Peyer's patch (tissue), 4 donors: ENCODE data around the gene KIAA1210. TPM values are rescaled to one million over a fixed set of nuclear protein-coding genes. Genes with fewer than 3 reads are reported as not detected.
"Not testable (repeated sequence)": the region's sequence is repeated elsewhere in the genome, so short reads cannot be mapped to it uniquely, and the experiment has no call there.

ENCODE experiments used
- DNase-seq, 3 donors: peaks; one replicate each; pipeline ENCODE4 v3.0.0-alpha.2; 2017 to 2019
- H3K27ac ChIP-seq, 4 donors: fragments of 200-600 bp; sonication (generic); one replicate each; pipeline ENCODE4 v1.5.1; 2016 to 2019
- H3K27me3 ChIP-seq, 2 donors: fragments of 200-600 bp; sonication (generic); one replicate each; pipeline ENCODE4 v1.5.1; 2019
- H3K36me3 ChIP-seq, 3 donors: fragments of 200-600 bp; sonication (generic); one replicate each; pipeline ENCODE4 v1.5.1; 2016 to 2019
- H3K4me1 ChIP-seq, 4 donors: fragments of 200-600 bp; sonication (generic); one replicate each; pipeline ENCODE4 v1.5.1; 2016 to 2019
- H3K4me3 ChIP-seq, 4 donors: fragments of 200-600 bp; sonication (generic); 1 replicate in 3 of 4; 2 replicates in 1 of 4; pipeline ENCODE4 v1.5.1; 2016 to 2019; ENCODE audit warnings: mild to moderate bottlenecking in 1 of 4
- H3K9me3 ChIP-seq, 4 donors: fragments of 200-600 bp; sonication (generic); one replicate each; pipeline ENCODE4 v1.5.1; 2016 to 2019; ENCODE audit warnings: mild to moderate bottlenecking in 1 of 4
- POLR2A ChIP-seq, 2 donors: fragments of 450-650 bp; IDR thresholded peaks; one replicate each; pipeline ENCODE4 v1.5.1; 2017; ENCODE audit warnings: antibody characterized with exemption in 2 of 2, mild to moderate bottlenecking in 2 of 2, moderate library complexity in 2 of 2
- total RNA-seq, 4 donors: library from RNA; depleted of rRNA; stranded (reverse); fragments of >200 nt; gene quantifications; one replicate each; pipeline ENCODE4 v1.1.0, GENCODE V29; 2016
- TF ChIP-seq, protein P1 (sequence below), 6 experiments: fragments of 450-650 bp in 4 of 6; fragments of 200-600 bp in 2 of 6; sonication (generic) in 1 of 6; IDR thresholded peaks; one replicate each; pipeline ENCODE4 v1.5.1; 2017 to 2019; ENCODE audit warnings: antibody characterized with exemption in 6 of 6, mild to moderate bottlenecking in 3 of 6, moderate library complexity in 1 of 6

The KIAA1210 gene
- total RNA-seq, 4 donors from 2014 or later: not detected

DNA sequence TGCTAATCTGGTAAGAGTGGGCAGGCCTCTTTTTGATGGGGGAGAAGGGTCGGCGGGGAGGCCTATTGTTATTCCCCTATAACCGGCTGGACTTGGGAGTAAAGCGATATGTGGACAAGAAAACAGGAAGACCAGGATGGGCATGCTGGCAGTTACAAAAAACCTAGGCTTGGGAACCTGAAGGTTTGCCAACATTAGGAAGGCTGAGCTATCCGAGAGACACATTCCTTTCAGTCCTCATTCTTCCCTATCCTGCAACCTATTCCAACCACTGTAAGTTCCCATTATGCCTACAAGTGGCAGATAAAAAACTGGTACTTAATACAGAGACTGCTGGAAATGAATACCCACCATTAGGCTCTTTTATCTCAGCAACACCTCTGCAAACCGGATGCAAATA, 87.2 kb downstream of the KIAA1210 start:
- Histone ChIP-seq H3K27ac (peak overlapping the region in 1 of 4 donors; percentile 50), H3K36me3 (no peaks in the 10 kb centered on the region), H3K27me3 (no peaks in the 10 kb centered on the region), H3K9me3 (no peaks in the 10 kb centered on the region), H3K4me1 (no peaks in the 10 kb centered on the region), H3K4me3 (no peak overlapping the region)
- TF ChIP-seq POLR2A (IDR thresholded peaks at IDR 0.05): no peak
- TF ChIP-seq, protein P1, sequence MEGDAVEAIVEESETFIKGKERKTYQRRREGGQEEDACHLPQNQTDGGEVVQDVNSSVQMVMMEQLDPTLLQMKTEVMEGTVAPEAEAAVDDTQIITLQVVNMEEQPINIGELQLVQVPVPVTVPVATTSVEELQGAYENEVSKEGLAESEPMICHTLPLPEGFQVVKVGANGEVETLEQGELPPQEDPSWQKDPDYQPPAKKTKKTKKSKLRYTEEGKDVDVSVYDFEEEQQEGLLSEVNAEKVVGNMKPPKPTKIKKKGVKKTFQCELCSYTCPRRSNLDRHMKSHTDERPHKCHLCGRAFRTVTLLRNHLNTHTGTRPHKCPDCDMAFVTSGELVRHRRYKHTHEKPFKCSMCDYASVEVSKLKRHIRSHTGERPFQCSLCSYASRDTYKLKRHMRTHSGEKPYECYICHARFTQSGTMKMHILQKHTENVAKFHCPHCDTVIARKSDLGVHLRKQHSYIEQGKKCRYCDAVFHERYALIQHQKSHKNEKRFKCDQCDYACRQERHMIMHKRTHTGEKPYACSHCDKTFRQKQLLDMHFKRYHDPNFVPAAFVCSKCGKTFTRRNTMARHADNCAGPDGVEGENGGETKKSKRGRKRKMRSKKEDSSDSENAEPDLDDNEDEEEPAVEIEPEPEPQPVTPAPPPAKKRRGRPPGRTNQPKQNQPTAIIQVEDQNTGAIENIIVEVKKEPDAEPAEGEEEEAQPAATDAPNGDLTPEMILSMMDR (IDR thresholded peaks at IDR 0.05): no peak
- DNase-seq: no peak

DNA sequence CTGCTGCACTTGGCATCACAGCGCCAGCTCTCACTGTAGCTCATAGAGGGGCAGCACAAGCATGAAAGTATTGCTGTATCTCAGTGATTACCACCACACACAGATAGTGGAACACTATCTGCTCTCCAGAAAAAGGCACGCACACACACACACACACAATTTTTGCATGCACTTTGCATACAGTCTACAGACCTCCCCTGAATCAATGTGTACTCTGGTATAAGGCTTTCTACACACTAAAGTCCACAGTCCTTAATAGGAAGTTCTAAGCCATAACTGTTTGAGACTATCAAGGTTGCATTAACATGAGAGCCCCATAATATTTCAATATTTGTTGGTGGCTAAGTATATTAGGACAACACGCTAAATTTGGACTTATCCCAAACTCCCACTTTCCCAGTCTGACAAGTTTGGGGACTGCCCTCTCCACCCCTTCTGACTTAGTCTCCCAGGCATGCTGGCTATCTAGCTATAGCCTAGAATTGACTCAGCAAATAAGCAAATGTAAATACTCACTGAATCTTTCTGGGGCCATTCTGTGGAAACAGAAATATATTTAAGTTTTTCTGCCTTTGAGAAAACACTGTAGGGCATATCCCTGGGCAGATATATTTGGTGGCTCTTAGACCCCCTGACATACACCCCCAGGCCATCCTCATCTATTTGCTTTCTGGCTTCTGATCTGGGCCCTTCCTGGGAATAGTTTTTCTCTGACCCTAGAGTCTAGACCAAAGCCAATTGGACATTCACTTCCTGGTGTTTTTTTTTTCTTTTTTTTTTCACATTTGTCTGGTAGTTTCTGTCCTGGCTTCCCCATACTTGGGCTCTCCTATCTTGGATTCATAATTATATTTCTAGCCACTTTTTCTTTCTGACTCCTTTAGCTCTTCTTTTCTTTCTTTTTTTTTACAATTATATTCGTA, 91.2 kb downstream of the KIAA1210 start:
- H3K27ac ChIP-seq: no peak overlapping the region

DNA sequence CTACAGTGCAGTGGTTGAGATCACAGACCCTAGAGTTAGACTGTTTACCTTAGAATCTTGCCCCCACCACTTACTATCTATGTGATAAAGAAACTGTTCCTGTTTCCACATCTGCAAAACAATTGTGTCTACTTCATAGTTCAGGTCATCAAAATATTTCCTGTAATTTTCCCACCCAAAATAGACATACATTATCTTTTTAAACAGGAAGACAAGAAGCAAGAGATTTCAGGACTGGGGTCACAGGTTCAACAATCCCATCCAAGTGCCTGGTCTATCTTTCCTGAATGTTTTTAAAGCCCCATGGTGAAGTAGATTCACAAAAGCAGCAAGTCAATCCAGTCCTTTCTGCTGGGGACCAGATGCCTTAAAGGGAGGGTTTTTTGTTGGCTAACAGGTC, 96.6 kb downstream of the KIAA1210 start:
- no peaks in the 10 kb centered on the region for H3K9me3 ChIP-seq

More for the DNA sequence above, 91.2 kb downstream of the KIAA1210 start:
- DNase-seq: no peak
- Histone ChIP-seq H3K27me3 (no peaks in the 10 kb centered on the region), H3K4me3 (no peak overlapping the region), H3K9me3 (no peaks in the 10 kb centered on the region), H3K36me3 (no peaks in the 10 kb centered on the region), H3K4me1 (no peaks in the 10 kb centered on the region)
- no peak for TF ChIP-seq POLR2A (IDR thresholded peaks at IDR 0.05)
- TF ChIP-seq, protein P1 (IDR thresholded peaks at IDR 0.05): no peak

DNA sequence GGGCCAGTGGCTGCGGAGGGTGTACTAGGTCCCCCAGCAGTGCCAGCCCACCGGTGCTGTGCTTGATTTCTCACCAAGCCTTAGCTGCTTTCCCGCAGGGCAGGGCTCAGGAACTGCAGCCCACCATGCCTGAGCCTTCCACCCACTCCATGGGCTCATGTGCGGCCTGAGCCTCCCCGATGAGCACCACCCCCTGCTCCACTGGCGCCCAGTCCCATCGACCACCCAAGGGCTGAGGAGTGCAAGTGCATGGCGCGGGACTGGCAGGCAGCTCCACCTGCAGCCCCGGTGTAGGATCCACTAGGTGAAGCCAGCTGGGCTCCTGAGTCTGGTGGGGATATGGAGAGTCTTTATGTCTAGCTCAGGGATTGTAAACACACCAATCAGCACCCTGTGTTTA, 98.0 kb downstream of the KIAA1210 start:
- not testable (repeated sequence) for DNase-seq, H3K4me1 ChIP-seq, H3K27me3 ChIP-seq, H3K27ac ChIP-seq, H3K4me3 ChIP-seq, H3K36me3 ChIP-seq, H3K9me3 ChIP-seq

More for the DNA sequence above, 96.6 kb downstream of the KIAA1210 start:
- TF ChIP-seq POLR2A (IDR thresholded peaks at IDR 0.05): no peak
- TF ChIP-seq, protein P1 (IDR thresholded peaks at IDR 0.05): no peak
- H3K4me1 ChIP-seq: no peaks in the 10 kb centered on the region
- no peaks in the 10 kb centered on the region for H3K27me3 ChIP-seq
- no peak for DNase-seq
- H3K4me3 ChIP-seq: no peak overlapping the region
- no peaks in the 10 kb centered on the region for H3K36me3 ChIP-seq
- no peak overlapping the region for H3K27ac ChIP-seq

DNA sequence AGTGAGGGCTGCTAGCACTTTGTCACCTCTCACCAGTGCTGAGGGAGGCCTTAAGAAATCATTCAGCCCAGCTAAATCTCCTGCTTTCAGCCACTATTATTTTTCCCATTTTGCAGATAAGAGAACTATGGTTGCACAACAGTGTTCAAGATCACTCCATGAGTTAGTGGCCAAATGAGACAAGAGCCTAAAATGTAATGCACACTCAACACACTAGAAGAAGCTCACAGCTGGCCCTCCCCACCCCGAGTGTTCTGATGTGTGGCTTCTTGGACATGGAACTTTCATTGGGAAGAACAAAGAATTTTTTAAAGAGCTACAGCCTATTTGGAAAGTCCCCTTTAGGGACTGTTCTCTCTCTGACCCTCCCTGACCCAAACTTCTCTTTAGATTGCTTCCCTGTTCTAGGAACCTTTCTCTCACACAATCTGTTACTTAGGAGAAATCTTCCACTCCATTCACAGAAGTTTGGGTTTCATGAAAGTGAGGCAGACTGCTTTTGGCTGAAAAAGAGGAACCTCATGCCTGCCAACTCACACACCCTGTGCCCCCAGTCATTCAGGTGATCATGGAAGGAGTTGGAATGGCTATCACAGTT, 98.8 kb downstream of the KIAA1210 start:
- H3K36me3 ChIP-seq: no peaks in the 10 kb centered on the region
- no peaks in the 10 kb centered on the region for H3K4me1 ChIP-seq
- DNase-seq: no peak
- no peak overlapping the region for H3K27ac ChIP-seq
- TF ChIP-seq, protein P1 (IDR thresholded peaks at IDR 0.05): no peak
- TF ChIP-seq POLR2A (IDR thresholded peaks at IDR 0.05): no peak
- H3K4me3 ChIP-seq: no peak overlapping the region
- H3K27me3 ChIP-seq: no peaks in the 10 kb centered on the region
- no peaks in the 10 kb centered on the region for H3K9me3 ChIP-seq

Other genes with a start within 250 kb of the KIAA1210 start
- 10 to 100 TPM in 1 of 4 donors, 1 to 10 TPM in 3; 5.0 to 10.7 (median 6.6) TPM for gene LONRF3, start 153.2 kb downstream of the KIAA1210 start, total RNA-seq
- gene CT47C1, start 54.8 kb downstream of the KIAA1210 start, total RNA-seq: not detected
- gene PGRMC1, start 108.5 kb upstream of the KIAA1210 start, total RNA-seq: 100 to 1,000 TPM in 3 of 4 donors, 10 to 100 TPM in 1; 47.9 to 242 (median 118) TPM